Uterus (tissue), 2 donors: ENCODE data around the gene DDHD1.

Source experiments
- POLR2A ChIP-seq, 2 donors: fragments of 450-650 bp; IDR thresholded peaks; one replicate each; pipeline ENCODE4 v1.6.1; 2016; ENCODE audit warnings: antibody characterized with exemption in 2 of 2, mild to moderate bottlenecking in 1 of 2, moderate library complexity in 1 of 2
- TF ChIP-seq, protein P1 (sequence below), 4 experiments: fragments of 200-600 bp in 2 of 4; fragments of 450-650 bp in 2 of 4; sonication (generic) in 2 of 4; IDR thresholded peaks; one replicate each; pipeline ENCODE4 v1.5.1; 2016 to 2019; ENCODE audit warnings: antibody characterized with exemption in 4 of 4, mild to moderate bottlenecking in 2 of 4, moderate library complexity in 1 of 4

DNA sequence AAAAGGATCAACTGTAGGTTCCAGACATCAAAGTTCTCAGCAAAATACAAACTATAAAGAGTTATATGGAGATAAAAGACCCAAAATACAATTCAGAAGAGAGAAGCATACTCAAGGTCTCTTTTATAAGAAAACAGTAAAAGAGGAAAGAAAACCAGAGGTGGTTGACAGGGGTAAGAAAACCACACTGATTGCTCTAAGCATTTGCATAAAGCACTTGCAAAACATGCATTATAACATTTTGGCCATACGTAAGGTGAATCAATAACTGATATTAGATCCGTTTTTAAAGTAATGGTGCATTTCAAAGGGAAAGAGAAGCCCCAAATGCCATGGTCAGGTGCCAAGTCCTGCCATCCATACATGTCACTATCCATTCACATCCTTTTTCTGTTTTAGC lies 5.9 kb downstream of the DDHD1 start:
- TF ChIP-seq, protein P1, sequence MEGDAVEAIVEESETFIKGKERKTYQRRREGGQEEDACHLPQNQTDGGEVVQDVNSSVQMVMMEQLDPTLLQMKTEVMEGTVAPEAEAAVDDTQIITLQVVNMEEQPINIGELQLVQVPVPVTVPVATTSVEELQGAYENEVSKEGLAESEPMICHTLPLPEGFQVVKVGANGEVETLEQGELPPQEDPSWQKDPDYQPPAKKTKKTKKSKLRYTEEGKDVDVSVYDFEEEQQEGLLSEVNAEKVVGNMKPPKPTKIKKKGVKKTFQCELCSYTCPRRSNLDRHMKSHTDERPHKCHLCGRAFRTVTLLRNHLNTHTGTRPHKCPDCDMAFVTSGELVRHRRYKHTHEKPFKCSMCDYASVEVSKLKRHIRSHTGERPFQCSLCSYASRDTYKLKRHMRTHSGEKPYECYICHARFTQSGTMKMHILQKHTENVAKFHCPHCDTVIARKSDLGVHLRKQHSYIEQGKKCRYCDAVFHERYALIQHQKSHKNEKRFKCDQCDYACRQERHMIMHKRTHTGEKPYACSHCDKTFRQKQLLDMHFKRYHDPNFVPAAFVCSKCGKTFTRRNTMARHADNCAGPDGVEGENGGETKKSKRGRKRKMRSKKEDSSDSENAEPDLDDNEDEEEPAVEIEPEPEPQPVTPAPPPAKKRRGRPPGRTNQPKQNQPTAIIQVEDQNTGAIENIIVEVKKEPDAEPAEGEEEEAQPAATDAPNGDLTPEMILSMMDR (IDR thresholded peaks at IDR 0.05), result no peak
- no peak for TF ChIP-seq POLR2A (IDR thresholded peaks at IDR 0.05)
